A549 (cell line): ENCODE results near the gene ABCB9. TPM values are rescaled to one million over a fixed set of nuclear protein-coding genes. Genes with fewer than 3 reads are reported as not detected.

Source experiments
- ATAC-seq, 2 experiments: fragments of 200-7000 bp in 1 of 2; fragments of >200 bp in 1 of 2; cut with Nextera tagmentation in 1 of 2; cut with Tn5 transposase in 1 of 2; 3 replicates each; pipeline versions ENCODE4 v1.8.0 to v1.9.1; 2018 to 2020; ENCODE audit warnings: mild to moderate bottlenecking in 1 of 2, moderate library complexity in 1 of 2
- CTCF ChIA-PET: fragments of 300-600 bp; sonication (Branson Sonifier 250); formaldehyde crosslinking; extraction: SDS; loops from one replicate; lab custom pipeline; 2021; ENCODE audit warnings: antibody characterized with exemption, inconsistent platforms; lab: Yijun Ruan, JAX
- POLR2A ChIA-PET: fragments of 350-600 bp; formaldehyde crosslinking; extraction: SDS; loops from one replicate; lab custom pipeline; 2021; ENCODE audit warnings: antibody characterized with exemption, inconsistent platforms; lab: Yijun Ruan, JAX
- DNase-seq, 2 experiments: peaks; one replicate each; pipeline versions ENCODE4 v3.0.0 to v3.0.0-alpha.2; 2011 to 2016; ENCODE audit warnings: low read depth in 1 of 2, low spot score in 1 of 2
- FAIRE-seq: peaks from 2 replicates; lab custom pipeline; 2011; peaks lifted over from hg19 to GRCh38; lab: Jason Lieb, UNC
- H3K27ac ChIP-seq, 2 experiments: fragments of >200 bp; sonication (Bioruptor Twin); formaldehyde crosslinking; 3 replicates each; pipeline ENCODE4 v1.5.1; 2016 to 2017
- H3K4me1 ChIP-seq: fragments of >200 bp; sonication (Bioruptor Twin); formaldehyde crosslinking; 3 replicates; pipeline ENCODE4 v1.6.1; 2016
- H3K4me2 ChIP-seq: fragments of >200 bp; sonication (Bioruptor Twin); formaldehyde crosslinking; 3 replicates; pipeline ENCODE4 v1.6.1; 2016
- H3K4me3 ChIP-seq: fragments of >200 bp; sonication (Bioruptor Twin); formaldehyde crosslinking; 3 replicates; pipeline ENCODE4 v1.5.1; 2016
- H3K9me3 ChIP-seq: fragments of >200 bp; sonication (Bioruptor Twin); formaldehyde crosslinking; 3 replicates; pipeline ENCODE4 v1.6.1; 2016
- CBX2 ChIP-seq: fragments of 200-600 bp; sonication (generic); IDR thresholded peaks from 2 replicates; pipeline ENCODE4 v1.6.1; 2016; ENCODE audit warnings: low read depth, mild to moderate bottlenecking, borderline replicate concordance
- CBX8 ChIP-seq: fragments of 200-600 bp; sonication (generic); IDR thresholded peaks from 2 replicates; pipeline ENCODE4 v1.6.1; 2016
- CEBPB ChIP-seq, 2 experiments: fragments of >200 bp in 1 of 2; sonication (Bioruptor Twin) in 1 of 2; formaldehyde crosslinking in 1 of 2; IDR thresholded peaks; 2 replicates each; pipeline ENCODE4 v1.6.1; 2012 to 2016
- CHD2 ChIP-seq: fragments of 150-350 bp; IDR thresholded peaks from 2 replicates; pipeline ENCODE4 v1.6.1; 2014; ENCODE audit warnings: low read length; ENCODE audit not compliant: partially characterized antibody
- CHD4 ChIP-seq: fragments of 200-600 bp; sonication (generic); IDR thresholded peaks from 2 replicates; pipeline ENCODE4 v1.6.1; 2016; ENCODE audit warnings: antibody characterized with exemption, mild to moderate bottlenecking, borderline replicate concordance
- EHF ChIP-seq: fragments of 250-450 bp; sonication (Bioruptor Pico); IDR thresholded peaks from 2 replicates; pipeline ENCODE4 v1.5.0; 2020; ENCODE audit warnings: mild to moderate bottlenecking
- ESRRA ChIP-seq: fragments of 150-350 bp; IDR thresholded peaks from 2 replicates; pipeline ENCODE4 v1.6.1; 2014; ENCODE audit warnings: mild to moderate bottlenecking, low read length, borderline replicate concordance
- FOSB ChIP-seq: fragments of 250-450 bp; sonication (Bioruptor Pico); IDR thresholded peaks from 2 replicates; pipeline ENCODE4 v1.5.0; 2020; ENCODE audit warnings: mild to moderate bottlenecking, moderate library complexity
- FOSL2 ChIP-seq, 2 experiments: fragments of 450-650 bp in 1 of 2; fragments of >200 bp in 1 of 2; sonication (Bioruptor Twin) in 1 of 2; formaldehyde crosslinking; IDR thresholded peaks; 2 replicates each; pipeline versions ENCODE4 v1.5.0 to v1.6.1; 2016 to 2020; ENCODE audit warnings: mild to moderate bottlenecking in 1 of 2, moderate library complexity in 1 of 2
- GATA3 ChIP-seq: IDR thresholded peaks from 2 replicates; pipeline ENCODE4 v1.6.1; 2012; ENCODE audit warnings: borderline replicate concordance
- HOXA7 ChIP-seq: fragments of 250-450 bp; sonication (Bioruptor Pico); IDR thresholded peaks from 2 replicates; pipeline ENCODE4 v1.5.0; 2020; ENCODE audit warnings: mild to moderate bottlenecking, moderate library complexity
- KDM1A ChIP-seq: fragments of 200-600 bp; sonication (generic); IDR thresholded peaks from 2 replicates; pipeline ENCODE4 v1.6.1; 2016; ENCODE audit warnings: low read depth, mild to moderate bottlenecking
- KDM5A ChIP-seq: fragments of 200-600 bp; sonication (generic); IDR thresholded peaks from 2 replicates; pipeline ENCODE4 v1.6.1; 2016; ENCODE audit warnings: antibody characterized with exemption, mild to moderate bottlenecking
- MAFK ChIP-seq: fragments of 450-650 bp; IDR thresholded peaks from 2 replicates; pipeline ENCODE4 v1.6.1; 2014; ENCODE audit not compliant: partially characterized antibody
- MYC ChIP-seq: IDR thresholded peaks from 2 replicates; pipeline ENCODE4 v1.6.1; 2012; ENCODE audit warnings: mild to moderate bottlenecking, inconsistent platforms, low read length, improper control_type of control experiment, borderline replicate concordance
- NPAS2 ChIP-seq: fragments of 250-450 bp; sonication (Bioruptor Pico); IDR thresholded peaks from 2 replicates; pipeline ENCODE4 v1.8.0; 2022; ENCODE audit warnings: mild to moderate bottlenecking, moderate library complexity, borderline replicate concordance
- POLR2A ChIP-seq: IDR thresholded peaks from 2 replicates; pipeline ENCODE4 v1.6.1; 2012; ENCODE audit warnings: mild to moderate bottlenecking, low read length
- POLR2AphosphoS2 ChIP-seq: conservative IDR thresholded peaks from 2 replicates; pipeline ENCODE4 v1.6.1; 2012; ENCODE audit warnings: low read length, improper control_type of control experiment, inconsistent platforms
- RARB ChIP-seq: fragments of 250-450 bp; sonication (Bioruptor Pico); IDR thresholded peaks from 2 replicates; pipeline ENCODE4 v1.8.0; 2021; ENCODE audit warnings: mild to moderate bottlenecking, moderate library complexity
- RCOR1 ChIP-seq: fragments of 150-350 bp; IDR thresholded peaks from 2 replicates; pipeline ENCODE4 v1.6.1; 2014; ENCODE audit warnings: antibody characterized with exemption, low read length, low read depth
- RFX5 ChIP-seq: fragments of 450-650 bp; IDR thresholded peaks from 2 replicates; pipeline ENCODE4 v1.7.1; 2014; ENCODE audit warnings: antibody characterized with exemption, mild to moderate bottlenecking, moderate library complexity
- RNF2 ChIP-seq: fragments of 200-600 bp; sonication (generic); IDR thresholded peaks from 2 replicates; pipeline ENCODE4 v1.6.1; 2016; ENCODE audit warnings: low read depth, mild to moderate bottlenecking, antibody characterized with exemption, moderate library complexity, borderline replicate concordance
- SMC3 ChIP-seq: fragments of >200 bp; sonication (Bioruptor Twin); formaldehyde crosslinking; IDR thresholded peaks from 3 replicates; pipeline ENCODE4 v1.6.1; 2018; ENCODE audit warnings: inconsistent platforms
- SREBF2 ChIP-seq: fragments of 450-650 bp; IDR thresholded peaks from 2 replicates; pipeline ENCODE4 v1.6.1; 2014; ENCODE audit warnings: mild to moderate bottlenecking, moderate library complexity
- ZC3H11A ChIP-seq: fragments of 450-650 bp; IDR thresholded peaks from 2 replicates; pipeline ENCODE4 v1.6.1; 2014; ENCODE audit warnings: antibody characterized with exemption, mild to moderate bottlenecking
- ZNF302 ChIP-seq: fragments of 250-450 bp; sonication (Bioruptor Pico); IDR thresholded peaks from 2 replicates; pipeline ENCODE4 v1.9.0; 2021; ENCODE audit warnings: inconsistent platforms, mild to moderate bottlenecking, moderate library complexity
- WGBS: methylation state at CpG from one replicate; pipeline ENCODE4 v1.1.6; 2017; ENCODE audit errors: missing lambda C conversion rate; 5-methylcytosine and 5-hydroxymethylcytosine counted together
- polyA plus RNA-seq, 4 experiments: library from polyadenylated mRNA; depleted of rRNA in 3 of 4; stranded (reverse); fragments of >200 nt; fragmentation: RNase III in 1 of 4; extraction: RNeasy Plus Mini Kit Qiagen cat#74134 plus additional on column Dnase treatment in 1 of 4; gene quantifications; 2 replicates in 3 of 4; 3 replicates in 1 of 4; pipeline ENCODE4 v1.2.3, GENCODE V29; 2011 to 2017
- TF ChIP-seq, protein P1 (sequence below): IDR thresholded peaks from 2 replicates; pipeline ENCODE4 v1.6.1; 2012
- TF ChIP-seq, protein P2 (sequence below): fragments of 250-450 bp; sonication (Bioruptor Pico); IDR thresholded peaks from 2 replicates; pipeline ENCODE4 v1.5.0; 2020; ENCODE audit warnings: low read depth, mild to moderate bottlenecking, moderate library complexity
- TF ChIP-seq, protein P3 (sequence below): fragments of 250-450 bp; sonication (Bioruptor Pico); IDR thresholded peaks from 2 replicates; pipeline ENCODE4 v1.5.0; 2021; ENCODE audit warnings: mild to moderate bottlenecking, moderate library complexity, borderline replicate concordance
- TF ChIP-seq, protein P4 (sequence below): IDR thresholded peaks from 2 replicates; pipeline ENCODE4 v1.6.1; 2012; ENCODE audit warnings: low read depth, borderline replicate concordance
- TF ChIP-seq, protein P5 (sequence below): fragments of 450-650 bp; IDR thresholded peaks from 2 replicates; pipeline ENCODE4 v1.6.1; 2014; ENCODE audit warnings: antibody characterized with exemption

Gene ABCB9
- polyA plus RNA-seq, 2 of the 4 experiments (the other 2 are of a cell fraction) = 2.7 to 5.0 TPM

DNA sequence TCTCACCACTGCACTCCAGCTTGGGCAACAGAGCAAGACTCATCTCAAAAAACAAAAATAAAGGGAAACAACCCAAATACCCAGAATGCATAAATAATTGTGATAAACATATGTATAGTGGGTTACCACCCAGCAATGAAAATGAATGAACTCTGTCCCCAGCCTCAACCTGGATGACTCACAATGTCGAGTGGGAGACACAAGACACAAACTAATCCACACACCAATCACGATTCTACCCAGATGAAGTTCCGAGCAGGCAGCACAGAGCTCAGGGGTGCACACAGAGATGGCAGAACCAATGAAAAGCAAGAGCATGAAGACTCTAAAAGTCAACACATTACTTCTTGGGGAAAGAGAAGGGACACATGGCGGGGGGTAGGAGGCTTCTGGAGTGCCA is 27.1 kb downstream of the ABCB9 start:
- Histone ChIP-seq H3K4me1 (peaks cover 27% of the 10 kb centered on the region), H3K27ac (no peak overlapping the region), H3K4me3 (no peak overlapping the region), H3K9me3 (no peaks in the 10 kb centered on the region), H3K4me2 (no peak overlapping the region)
- ChIA-PET CTCF (interaction anchor here (1.2 to 25.9 kb wide), 2 partner anchors 9 to 75 kb away, joined by 3 to 522 read pairs; no protein-coding TSS in a partner anchor), POLR2A (interaction anchor here (0.6 kb wide), 1 partner anchor 22 kb away, joined by 6 read pairs; no protein-coding TSS in a partner anchor)
- DNase-seq = no peak
- 81% methylated on average over 4 of the region's 4 CpGs for WGBS
- FAIRE-seq = no peak
- no peak for ATAC-seq
- TF ChIP-seq HOXA7 (no peak), NPAS2 (no peak), MYC (no peak), SREBF2 (no peak), RFX5 (no peak), MAFK (no peak), CHD4 (no peak), RCOR1 (no peak)
- TF ChIP-seq, protein P1, sequence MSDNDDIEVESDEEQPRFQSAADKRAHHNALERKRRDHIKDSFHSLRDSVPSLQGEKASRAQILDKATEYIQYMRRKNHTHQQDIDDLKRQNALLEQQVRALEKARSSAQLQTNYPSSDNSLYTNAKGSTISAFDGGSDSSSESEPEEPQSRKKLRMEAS = no peak

DNA sequence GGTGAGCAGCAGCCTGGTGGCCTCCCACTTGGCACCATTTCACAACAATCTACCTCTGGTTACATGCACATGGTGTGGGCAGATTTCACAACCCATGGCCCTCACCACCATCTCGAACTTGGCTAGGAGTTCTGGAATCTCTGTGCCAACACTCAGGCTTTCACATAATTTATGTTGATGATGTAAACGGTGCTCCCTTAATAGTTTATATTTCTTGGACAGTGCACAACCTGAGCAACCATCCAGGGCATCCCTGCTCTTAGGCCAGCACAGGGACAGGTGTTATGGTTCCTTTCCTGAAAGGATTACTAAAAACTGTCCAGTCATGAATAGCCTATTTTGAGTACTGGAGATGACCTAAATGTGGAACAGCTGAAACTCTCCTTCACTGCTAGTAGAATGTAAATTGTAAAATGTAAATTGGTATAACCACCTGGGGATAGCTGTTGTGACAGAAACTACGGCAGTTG is 28.6 kb downstream of the ABCB9 start:
- no peak for DNase-seq
- H3K4me3 ChIP-seq = no peak overlapping the region
- FAIRE-seq = no peak
- no peak overlapping the region for H3K27ac ChIP-seq
- no peaks in the 10 kb centered on the region for H3K9me3 ChIP-seq
- H3K4me1 ChIP-seq = peaks cover 18% of the 10 kb centered on the region
- CTCF ChIA-PET = interaction anchor here (0.6 to 25.9 kb wide), 6 partner anchors 9 to 144 kb away, joined by 3 to 522 read pairs (median 4); no protein-coding TSS in a partner anchor
- 51% methylated on average over 3 of the region's 3 CpGs for WGBS
- POLR2A ChIA-PET = no interaction called here
- TF ChIP-seq, protein P2, sequence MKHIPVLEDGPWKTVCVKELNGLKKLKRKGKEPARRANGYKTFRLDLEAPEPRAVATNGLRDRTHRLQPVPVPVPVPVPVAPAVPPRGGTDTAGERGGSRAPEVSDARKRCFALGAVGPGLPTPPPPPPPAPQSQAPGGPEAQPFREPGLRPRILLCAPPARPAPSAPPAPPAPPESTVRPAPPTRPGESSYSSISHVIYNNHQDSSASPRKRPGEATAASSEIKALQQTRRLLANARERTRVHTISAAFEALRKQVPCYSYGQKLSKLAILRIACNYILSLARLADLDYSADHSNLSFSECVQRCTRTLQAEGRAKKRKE (CRISPR knock-in tag) = no peak
- no peak for TF ChIP-seq KDM1A
- no peak for TF ChIP-seq RFX5
- TF ChIP-seq RARB (CRISPR knock-in tag) = no peak
- no peak for TF ChIP-seq CHD4
- TF ChIP-seq CHD2 = no peak
- TF ChIP-seq FOSB = no peak
- no peak for TF ChIP-seq EHF (CRISPR knock-in tag)
- TF ChIP-seq RNF2 = no peak
- no peak for TF ChIP-seq ZNF302 (CRISPR knock-in tag)
- no peak for TF ChIP-seq CEBPB (IDR thresholded peaks at IDR 0.05)
- TF ChIP-seq FOSL2 (IDR thresholded peaks at IDR 0.05) = no peak
- no peak for TF ChIP-seq FOSL2 (CRISPR knock-in tag; IDR thresholded peaks at IDR 0.05)
- TF ChIP-seq KDM5A = no peak
- no peak for TF ChIP-seq CBX8
- TF ChIP-seq, all 56 proteins: peak for 0
- no peak for ATAC-seq
- no peak overlapping the region for H3K4me2 ChIP-seq

DNA sequence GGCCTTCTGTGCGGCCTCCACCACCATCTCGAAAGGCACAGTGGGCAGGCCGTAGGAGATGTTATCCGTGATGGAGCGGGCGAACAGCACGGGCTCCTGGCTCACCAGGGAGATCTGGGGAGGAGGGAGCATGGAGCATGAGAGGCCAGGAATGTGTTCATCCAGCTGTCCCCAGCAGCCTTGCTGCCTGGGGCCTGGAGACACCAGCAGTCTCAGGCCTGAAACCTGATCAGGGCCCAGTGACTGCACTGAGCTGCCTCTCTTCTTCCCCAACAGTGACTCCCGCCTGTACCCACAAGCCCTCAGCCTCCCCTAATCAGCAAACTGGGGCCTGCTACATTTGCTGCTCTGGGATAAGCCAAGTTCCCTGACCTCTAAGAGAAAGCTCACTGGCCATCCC is 30.9 kb downstream of the ABCB9 start:
- ATAC-seq (peak in 1 of 2 experiments; percentile 37; a peak in 2 of 6 replicates), DNase-seq (no peak), FAIRE-seq (no peak)
- Histone ChIP-seq H3K4me3 (no peak overlapping the region), H3K4me1 (no peaks in the 10 kb centered on the region), H3K27ac (peak overlapping the region in 1 of 2 experiments; percentile 55; a peak in 3 of 6 replicates), H3K4me2 (no peak overlapping the region), H3K9me3 (no peaks in the 10 kb centered on the region)
- ChIA-PET POLR2A (no interaction called here), CTCF (interaction anchor here (25.9 kb wide), 1 partner anchor 72 kb away, joined by 522 read pairs; no protein-coding TSS in a partner anchor)
- WGBS = 90% methylated on average over 8 of the region's 8 CpGs
- TF ChIP-seq ESRRA (no peak), GATA3 (no peak), POLR2A (no peak), CEBPB (IDR thresholded peaks at IDR 0.05) (no peak), CBX2 (no peak), POLR2AphosphoS2 (no peak), SREBF2 (no peak), SMC3 (no peak), ZC3H11A (no peak)
- TF ChIP-seq, protein P3, sequence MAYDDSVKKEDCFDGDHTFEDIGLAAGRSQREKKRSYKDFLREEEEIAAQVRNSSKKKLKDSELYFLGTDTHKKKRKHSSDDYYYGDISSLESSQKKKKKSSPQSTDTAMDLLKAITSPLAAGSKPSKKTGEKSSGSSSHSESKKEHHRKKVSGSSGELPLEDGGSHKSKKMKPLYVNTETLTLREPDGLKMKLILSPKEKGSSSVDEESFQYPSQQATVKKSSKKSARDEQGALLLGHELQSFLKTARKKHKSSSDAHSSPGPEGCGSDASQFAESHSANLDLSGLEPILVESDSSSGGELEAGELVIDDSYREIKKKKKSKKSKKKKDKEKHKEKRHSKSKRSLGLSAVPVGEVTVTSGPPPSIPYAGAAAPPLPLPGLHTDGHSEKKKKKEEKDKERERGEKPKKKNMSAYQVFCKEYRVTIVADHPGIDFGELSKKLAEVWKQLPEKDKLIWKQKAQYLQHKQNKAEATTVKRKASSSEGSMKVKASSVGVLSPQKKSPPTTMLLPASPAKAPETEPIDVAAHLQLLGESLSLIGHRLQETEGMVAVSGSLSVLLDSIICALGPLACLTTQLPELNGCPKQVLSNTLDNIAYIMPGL = no peak
- TF ChIP-seq, protein P4, sequence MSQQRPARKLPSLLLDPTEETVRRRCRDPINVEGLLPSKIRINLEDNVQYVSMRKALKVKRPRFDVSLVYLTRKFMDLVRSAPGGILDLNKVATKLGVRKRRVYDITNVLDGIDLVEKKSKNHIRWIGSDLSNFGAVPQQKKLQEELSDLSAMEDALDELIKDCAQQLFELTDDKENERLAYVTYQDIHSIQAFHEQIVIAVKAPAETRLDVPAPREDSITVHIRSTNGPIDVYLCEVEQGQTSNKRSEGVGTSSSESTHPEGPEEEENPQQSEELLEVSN = no peak
- TF ChIP-seq, protein P2 (CRISPR knock-in tag) = no peak
- TF ChIP-seq, protein P5, sequence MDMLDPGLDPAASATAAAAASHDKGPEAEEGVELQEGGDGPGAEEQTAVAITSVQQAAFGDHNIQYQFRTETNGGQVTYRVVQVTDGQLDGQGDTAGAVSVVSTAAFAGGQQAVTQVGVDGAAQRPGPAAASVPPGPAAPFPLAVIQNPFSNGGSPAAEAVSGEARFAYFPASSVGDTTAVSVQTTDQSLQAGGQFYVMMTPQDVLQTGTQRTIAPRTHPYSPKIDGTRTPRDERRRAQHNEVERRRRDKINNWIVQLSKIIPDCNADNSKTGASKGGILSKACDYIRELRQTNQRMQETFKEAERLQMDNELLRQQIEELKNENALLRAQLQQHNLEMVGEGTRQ = no peak
